Uterus (tissue), 4 donors: ENCODE measurements around the gene TAGLN3. TPM values are rescaled to one million over a fixed set of nuclear protein-coding genes. Genes with fewer than 3 reads are reported as not detected.
A peak's percentile ranks its signal among the peaks of the same experiment; 100 is the strongest.

Experiments used
- DNase-seq, 2 donors: peaks; one replicate each; pipeline ENCODE4 v3.0.0-alpha.2; 2019 to 2020
- H3K27ac ChIP-seq, 2 donors: fragments of 200-600 bp; sonication (generic); 1 replicate in 1 of 2; 2 replicates in 1 of 2; pipeline ENCODE4 v1.5.1; 2016 to 2018
- H3K27me3 ChIP-seq, 2 donors: fragments of 200-600 bp; sonication (generic); one replicate each; pipeline ENCODE4 v1.5.1; 2018 to 2019; ENCODE audit warnings: control low read depth in 1 of 2
- H3K36me3 ChIP-seq, 2 donors: fragments of 200-600 bp; sonication (generic); one replicate each; pipeline ENCODE4 v1.5.1; 2019; ENCODE audit warnings: control low read depth in 1 of 2
- H3K4me1 ChIP-seq, 2 donors: fragments of 200-600 bp; sonication (generic); one replicate each; pipeline ENCODE4 v1.5.1; 2018 to 2019; ENCODE audit warnings: control low read depth in 1 of 2
- H3K4me3 ChIP-seq, 2 donors: fragments of 200-600 bp; sonication (generic); 1 replicate in 1 of 2; 2 replicates in 1 of 2; pipeline ENCODE4 v1.5.1; 2018 to 2019; ENCODE audit warnings: mild to moderate bottlenecking in 1 of 2
- H3K9me3 ChIP-seq, 2 donors: fragments of 200-600 bp; sonication (generic); one replicate each; pipeline ENCODE4 v1.5.1; 2019; ENCODE audit warnings: control low read depth in 1 of 2
- CTCF ChIP-seq, 4 experiments: fragments of 200-600 bp in 2 of 4; fragments of 450-650 bp in 2 of 4; sonication (generic) in 2 of 4; IDR thresholded peaks; one replicate each; pipeline ENCODE4 v1.5.1; 2016 to 2019; ENCODE audit warnings: antibody characterized with exemption in 4 of 4, mild to moderate bottlenecking in 2 of 4, moderate library complexity in 1 of 4
- POLR2A ChIP-seq, 2 donors: fragments of 450-650 bp; IDR thresholded peaks; one replicate each; pipeline ENCODE4 v1.6.1; 2016; ENCODE audit warnings: antibody characterized with exemption in 2 of 2, mild to moderate bottlenecking in 1 of 2, moderate library complexity in 1 of 2
- intact Hi-C: fragments of 100-400 bp; cut with DNase I; formaldehyde crosslinking; loops from one replicate; pipeline ENCODE4 v1.15.1; 2023; ENCODE audit warnings: low total_unique reads
- total RNA-seq, 4 donors: library from RNA; depleted of rRNA in 3 of 4; stranded (reverse); fragments of >200 nt in 3 of 4; gene quantifications; one replicate each; pipeline versions ENCODE4 v1.1.0 to v1.2.4, GENCODE V29; 2014 to 2023
- donor health status: DM: yes; HTN: yes; CAD: no.

The TAGLN3 gene
- total RNA-seq, 4 donors from 2014 or later = 0.48 to 11.2 TPM; not detected in 2

- H3K27ac ChIP-seq = no peak overlapping the region
- intact Hi-C loops = no loop called here
These were observed 22.5 kb upstream of the TAGLN3 start for GRCh38 chr3:111976254-111976653.

GRCh38 chr3:111978583-111979433 is 19.9 kb upstream of the TAGLN3 start, which contains the start of gene ABHD10:
Gene ABHD10 (plus strand): TSS chr3:111979026. CDS start chr3:111979062, 36 bp downstream.
- DNase-seq = peak; percentile 96
- intact Hi-C loops = no loop called here
- Histone ChIP-seq H3K36me3 (no peaks in the 10 kb centered on the region), H3K27me3 (no peaks in the 10 kb centered on the region), H3K4me1 (peaks cover 0 to 16% of the 10 kb centered on the region in 2 donors), H3K27ac (peak within 1 kb of the TSS; percentile 86 to 91), H3K4me3 (peak within 1 kb of the TSS; percentile 77 to 88), H3K9me3 (no peaks in the 10 kb centered on the region)
- peak; percentile 87 to 89 for TF ChIP-seq POLR2A (IDR thresholded peaks at IDR 0.05)
- no peak for TF ChIP-seq CTCF (IDR thresholded peaks at IDR 0.05)

More at GRCh38 chr3:111976254-111976653, 22.5 kb upstream of the TAGLN3 start:
- Histone ChIP-seq H3K4me3 (no peak overlapping the region), H3K27me3 (no peaks in the 10 kb centered on the region), H3K4me1 (peaks cover 0 to 5% of the 10 kb centered on the region in 2 donors), H3K9me3 (no peaks in the 10 kb centered on the region), H3K36me3 (no peaks in the 10 kb centered on the region)
- DNase-seq = no peak
- TF ChIP-seq CTCF (IDR thresholded peaks at IDR 0.05) (no peak), POLR2A (IDR thresholded peaks at IDR 0.05) (no peak)

- no peaks in the 10 kb centered on the region for H3K36me3 ChIP-seq
- no peaks in the 10 kb centered on the region for H3K9me3 ChIP-seq
- H3K4me3 ChIP-seq = peak overlapping the region; percentile 77 to 88
- DNase-seq = no peak
- no peaks in the 10 kb centered on the region for H3K27me3 ChIP-seq
- intact Hi-C loops = no loop called here
- peak overlapping the region; percentile 86 to 91 for H3K27ac ChIP-seq
- peaks cover 0 to 16% of the 10 kb centered on the region in 2 donors for H3K4me1 ChIP-seq
- TF ChIP-seq POLR2A (IDR thresholded peaks at IDR 0.05) (no peak), CTCF (IDR thresholded peaks at IDR 0.05) (no peak)
These were observed 19.2 kb upstream of the TAGLN3 start for GRCh38 chr3:111979434-111980038.

GRCh38 chr3:111980716-111981456 is 17.8 kb upstream of the TAGLN3 start:
- H3K4me1 ChIP-seq = peaks cover 0 to 16% of the 10 kb centered on the region in 2 donors
- DNase-seq = no peak
- H3K4me3 ChIP-seq = no peak overlapping the region
- TF ChIP-seq CTCF (IDR thresholded peaks at IDR 0.05) (no peak), POLR2A (IDR thresholded peaks at IDR 0.05) (no peak)
- intact Hi-C loops = no loop called here
- no peaks in the 10 kb centered on the region for H3K27me3 ChIP-seq
- H3K27ac ChIP-seq = no peak overlapping the region
- H3K36me3 ChIP-seq = no peaks in the 10 kb centered on the region
- no peaks in the 10 kb centered on the region for H3K9me3 ChIP-seq
